Thyroid gland (tissue), 4 donors: ENCODE measurements around the gene STPG3. TPM values are rescaled to one million over a fixed set of nuclear protein-coding genes. Genes with fewer than 3 reads are reported as not detected.

ENCODE experiments used
- DNase-seq, 2 donors: peaks; one replicate each; pipeline ENCODE4 v3.0.0-alpha.2; 2019
- H3K27ac ChIP-seq, 3 donors: fragments of 200-600 bp; sonication (generic); 1 replicate in 2 of 3; 2 replicates in 1 of 3; pipeline ENCODE4 v1.5.1; 2016 to 2019; ENCODE audit warnings: mild to moderate bottlenecking in 1 of 3, moderate library complexity in 1 of 3
- H3K27me3 ChIP-seq: fragments of 200-600 bp; sonication (generic); one replicate; pipeline ENCODE4 v1.5.1; 2019
- H3K36me3 ChIP-seq, 2 donors: fragments of 200-600 bp; sonication (generic); one replicate each; pipeline ENCODE4 v1.5.1; 2016 to 2019
- H3K4me1 ChIP-seq, 2 donors: fragments of 200-600 bp; sonication (generic); one replicate each; pipeline ENCODE4 v1.5.1; 2017 to 2019
- H3K4me3 ChIP-seq, 3 donors: fragments of 200-600 bp; sonication (generic); replicated peaks in 1 of 3; 1 replicate in 2 of 3; 2 replicates in 1 of 3; pipeline ENCODE4 v1.5.1; 2016; ENCODE audit warnings: mild to moderate bottlenecking in 1 of 3
- H3K9me3 ChIP-seq: fragments of 200-600 bp; sonication (generic); one replicate; pipeline ENCODE4 v1.5.1; 2017
- CTCF ChIP-seq, 6 experiments: fragments of 200-600 bp in 3 of 6; fragments of 450-650 bp in 3 of 6; sonication (generic) in 3 of 6; IDR thresholded peaks; one replicate each; pipeline ENCODE4 v1.5.1; 2016 to 2019; ENCODE audit warnings: antibody characterized with exemption in 6 of 6, mild to moderate bottlenecking in 2 of 6, inconsistent platforms in 1 of 6, moderate library complexity in 1 of 6
- POLR2A ChIP-seq, 2 donors: fragments of 450-650 bp; IDR thresholded peaks; one replicate each; pipeline ENCODE4 v1.6.1; 2017; ENCODE audit warnings: antibody characterized with exemption in 2 of 2, mild to moderate bottlenecking in 2 of 2, moderate library complexity in 1 of 2
- WGBS, 2 donors: methylation state at CpG; one replicate each; pipeline ENCODE4 v1.1.5; 2017; 5-methylcytosine and 5-hydroxymethylcytosine counted together
- intact Hi-C: fragments of 100-400 bp; cut with DNase I; formaldehyde crosslinking; loops from one replicate; pipeline ENCODE4 v1.15.1; 2023
- total RNA-seq, 4 donors: library from RNA; depleted of rRNA; stranded (reverse); fragments of >200 nt; gene quantifications; one replicate each; pipeline ENCODE4 v1.2.3, GENCODE V29; 2016

The STPG3 gene
- total RNA-seq, 4 donors from 2014 or later, result not detected

DNA sequence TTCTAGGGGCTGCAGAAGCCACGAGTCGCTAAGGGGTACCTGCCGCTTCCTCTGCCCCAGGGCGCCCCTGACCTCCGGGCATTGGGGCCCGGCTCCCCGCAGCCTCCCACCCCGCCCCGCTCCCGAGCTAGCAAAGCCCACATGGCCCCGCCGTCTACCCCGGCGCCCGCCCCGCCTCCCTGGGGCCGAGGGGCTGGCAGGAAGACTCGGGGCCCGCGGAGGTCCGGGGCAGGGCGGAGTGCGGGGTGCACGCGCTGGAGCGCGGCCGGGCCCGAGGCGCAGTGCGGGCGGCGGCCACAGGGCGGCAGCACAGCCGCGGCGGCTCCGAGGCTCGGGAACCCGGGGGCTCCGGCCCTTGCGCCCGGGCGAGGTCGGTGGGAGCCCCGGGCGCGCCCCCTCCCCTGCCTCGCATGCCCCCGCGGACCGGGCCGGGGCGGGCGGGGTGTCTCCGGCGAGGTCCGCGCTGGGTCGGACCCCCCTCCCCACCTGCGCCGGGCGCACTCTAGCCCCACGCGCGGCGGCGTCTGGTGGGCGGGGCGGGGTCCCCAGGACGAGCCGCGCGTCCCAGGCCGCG lies 44.2 kb downstream of the STPG3 start:
- Histone ChIP-seq H3K4me3 (peak overlapping the region in 1 of 3 donors; percentile 26), H3K4me1 (peaks cover 11 to 27% of the 10 kb centered on the region in 2 donors), H3K27ac (no peak overlapping the region), H3K9me3 (no peaks in the 10 kb centered on the region), H3K36me3 (no peaks in the 10 kb centered on the region), H3K27me3 (no peaks in the 10 kb centered on the region)
- WGBS, 2 donors, result no CpG with 5 or more reads among the region's 76 CpGs
- TF ChIP-seq POLR2A (IDR thresholded peaks at IDR 0.05) (no peak), CTCF (IDR thresholded peaks at IDR 0.05) (peak in 4 of 6 experiments; percentile 17 to 97 (median 85))
- DNase-seq, result peak in 1 of 2 donors; percentile 22
- intact Hi-C loops, result loop anchor here (5.0 kb wide), 1 partner anchor 112 kb away; no protein-coding TSS in a partner anchor

DNA sequence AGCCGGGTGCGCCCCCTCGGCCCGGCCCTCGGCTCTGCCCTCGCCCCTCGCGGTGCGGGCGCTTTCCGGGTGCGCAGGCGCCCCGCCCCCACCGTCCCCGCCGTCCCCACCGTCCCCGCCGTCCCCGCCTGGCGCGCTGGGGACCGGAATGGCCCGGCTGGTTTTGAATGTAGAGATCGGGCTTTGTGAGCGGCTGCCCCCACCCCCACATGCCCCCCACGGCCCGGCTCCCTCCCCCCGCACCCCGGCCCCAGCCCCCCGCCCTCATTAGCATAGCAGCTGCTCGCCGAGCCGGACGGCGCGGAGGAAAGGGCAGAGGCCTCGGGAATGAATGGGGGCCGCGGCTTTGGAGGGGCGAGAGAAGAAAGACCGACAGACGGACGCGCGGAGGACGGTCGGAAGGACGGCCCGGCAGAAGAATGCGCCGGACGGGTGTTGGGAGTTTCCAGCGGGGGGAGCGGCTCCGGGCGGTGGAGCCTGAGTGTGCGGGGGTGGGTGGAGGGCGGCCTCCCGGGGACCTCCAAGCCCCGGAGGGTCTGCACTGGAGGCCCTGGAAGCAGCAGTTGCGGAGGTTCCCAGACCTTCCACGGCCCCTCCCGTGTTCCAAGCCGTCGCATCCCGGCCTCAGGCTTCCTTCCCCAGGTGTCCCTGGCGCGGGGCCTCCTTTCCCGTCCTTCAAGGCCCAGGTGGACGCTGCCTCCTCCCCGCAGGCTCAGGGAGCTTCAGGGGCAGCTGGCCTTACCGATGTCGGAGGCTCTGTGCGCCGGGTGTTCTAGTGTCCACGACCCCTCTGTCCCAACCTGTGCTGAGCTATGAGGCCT lies 45.0 kb downstream of the STPG3 start:
- TF ChIP-seq CTCF (IDR thresholded peaks at IDR 0.05) (no peak), POLR2A (IDR thresholded peaks at IDR 0.05) (no peak)
- H3K36me3 ChIP-seq, result no peaks in the 10 kb centered on the region
- peaks cover 15 to 35% of the 10 kb centered on the region in 2 donors for H3K4me1 ChIP-seq
- DNase-seq, result no peak
- no peaks in the 10 kb centered on the region for H3K9me3 ChIP-seq
- WGBS, 2 donors, result 19 to 38% methylated on average over 16 to 30 of the region's 78 CpGs
- intact Hi-C loops, result loop anchor here (5.0 kb wide), 1 partner anchor 111 kb away; no protein-coding TSS in a partner anchor
- no peaks in the 10 kb centered on the region for H3K27me3 ChIP-seq
- H3K27ac ChIP-seq, result peak overlapping the region; percentile 55 to 79 (median 71)
- H3K4me3 ChIP-seq, result peak overlapping the region in 1 of 3 donors; percentile 26

DNA sequence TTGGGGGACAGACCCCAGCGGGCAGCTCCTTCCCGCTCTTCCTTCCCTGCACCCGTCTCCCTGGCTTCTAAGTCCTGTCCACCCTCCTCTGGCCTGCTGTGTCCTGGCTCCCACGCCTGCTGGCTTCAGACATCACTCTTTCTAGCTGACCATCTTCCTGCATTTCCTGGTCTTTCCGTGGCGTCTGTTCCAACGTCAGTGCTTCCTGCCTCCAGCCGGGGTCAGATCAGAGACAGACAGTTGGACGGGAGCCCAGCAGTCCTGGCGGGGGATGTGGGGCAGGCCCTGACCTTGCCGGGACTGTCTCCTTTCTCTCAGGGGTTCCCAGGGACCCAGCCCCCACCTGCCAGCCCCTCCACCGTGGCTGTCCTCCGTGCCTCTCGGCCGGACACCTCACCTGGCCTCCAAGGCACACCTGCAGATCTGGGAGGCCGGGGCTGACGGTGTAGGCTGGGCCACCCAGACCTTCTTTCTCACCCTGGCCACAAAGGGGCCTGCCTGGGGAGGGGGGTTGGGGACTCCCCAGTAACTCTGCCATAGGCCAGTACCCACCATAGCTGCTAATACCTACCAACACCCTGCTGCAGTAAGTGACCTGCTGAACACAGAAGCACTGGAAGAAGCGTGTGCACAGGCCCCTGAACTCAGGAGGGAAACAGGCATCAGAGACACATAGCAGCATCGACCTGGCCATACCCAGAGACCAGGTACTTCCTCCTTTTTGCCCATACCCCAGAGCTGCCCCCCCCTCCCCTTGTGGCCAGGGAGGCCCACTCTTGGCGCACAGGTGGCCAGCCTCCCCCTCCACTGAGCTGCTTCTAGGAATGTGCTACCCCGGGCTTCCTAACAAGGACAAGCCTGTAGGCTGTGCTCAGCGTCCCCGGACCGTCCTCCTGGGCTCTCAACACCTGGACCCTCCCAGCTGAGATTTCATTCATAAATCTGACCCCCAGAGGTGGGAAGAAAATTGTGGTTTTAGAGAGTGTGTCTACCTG lies 45.9 kb downstream of the STPG3 start:
- no peaks in the 10 kb centered on the region for H3K27me3 ChIP-seq
- H3K4me1 ChIP-seq, result peaks cover 15 to 39% of the 10 kb centered on the region in 2 donors
- TF ChIP-seq POLR2A (IDR thresholded peaks at IDR 0.05) (no peak), CTCF (IDR thresholded peaks at IDR 0.05) (no peak)
- no peak for DNase-seq
- no peaks in the 10 kb centered on the region for H3K9me3 ChIP-seq
- H3K27ac ChIP-seq, result peak overlapping the region; percentile 55 to 79 (median 71)
- 62 to 78% methylated on average over 20 to 23 of the region's 24 CpGs for WGBS, 2 donors
- no peak overlapping the region for H3K4me3 ChIP-seq
- H3K36me3 ChIP-seq, result no peaks in the 10 kb centered on the region
- intact Hi-C loops, result loop anchor here (5.0 kb wide), 1 partner anchor 110 kb away; no protein-coding TSS in a partner anchor

- Histone ChIP-seq H3K27ac (peak overlapping the region in 2 of 3 donors; percentile 38 to 79), H3K4me1 (peaks cover 20 to 45% of the 10 kb centered on the region in 2 donors), H3K9me3 (no peaks in the 10 kb centered on the region), H3K36me3 (no peaks in the 10 kb centered on the region), H3K27me3 (no peaks in the 10 kb centered on the region), H3K4me3 (no peak overlapping the region)
- no peak for TF ChIP-seq CTCF (IDR thresholded peaks at IDR 0.05)
- no peak for TF ChIP-seq POLR2A (IDR thresholded peaks at IDR 0.05)
- no peak for DNase-seq
- WGBS, 2 donors, result 55 to 70% methylated on average over 5 to 7 of the region's 7 CpGs
- intact Hi-C loops, result loop anchor here (5.0 kb wide), 1 partner anchor 109 kb away; no protein-coding TSS in a partner anchor
Observed at GRCh38 chr9:137297966-137298365, 46.9 kb downstream of the STPG3 start.
